ENCODE measurements around the gene SLC5A11. TPM values are rescaled to one million over a fixed set of nuclear protein-coding genes. Genes with fewer than 3 reads are reported as not detected.
"Not testable (repeated sequence)": the region's sequence is repeated elsewhere in the genome, so short reads cannot be mapped to it uniquely, and the experiment has no call there.

The SLC5A11 gene
- total RNA-seq, 3 donors from 2014 or later, result 0.11 to 1.7 (median 0.40) TPM

- H3K4me1 Mint-ChIP-seq (ENCODE audit: low read depth), result no peaks in the 10 kb centered on the region
- DNase-seq (no peak), ATAC-seq (no peak)
- no peaks in the 10 kb centered on the region for H3K36me3 Mint-ChIP-seq (ENCODE audit: insufficient read depth)
- H3K27me3 Mint-ChIP-seq (ENCODE audit: low read depth), result peaks cover 11% of the 10 kb centered on the region
- H3K4me3 Mint-ChIP-seq, result no peak overlapping the region
- H3K9me3 Mint-ChIP-seq, result peaks cover 19% of the 10 kb centered on the region
These were observed 15.7 kb downstream of the SLC5A11 start for GRCh38 chr16:24861461-24861860.

GRCh38 chr16:24863582-24864437 is 18.0 kb downstream of the SLC5A11 start:
- no peaks in the 10 kb centered on the region for H3K36me3 Mint-ChIP-seq (ENCODE audit: insufficient read depth)
- peaks cover 5% of the 10 kb centered on the region for H3K27me3 Mint-ChIP-seq (ENCODE audit: low read depth)
- peaks cover 19% of the 10 kb centered on the region for H3K9me3 Mint-ChIP-seq
- no peaks in the 10 kb centered on the region for H3K4me1 Mint-ChIP-seq (ENCODE audit: low read depth)
- ATAC-seq (no peak), DNase-seq (no peak)
- H3K4me3 Mint-ChIP-seq, result no peak overlapping the region

GRCh38 chr16:24869033-24869432 is 23.3 kb downstream of the SLC5A11 start:
- Mint-ChIP-seq H3K9me3 (peaks cover 10% of the 10 kb centered on the region), H3K27me3 (ENCODE audit: low read depth) (peaks cover 2% of the 10 kb centered on the region), H3K4me3 (no peak overlapping the region), H3K36me3 (ENCODE audit: insufficient read depth) (no peaks in the 10 kb centered on the region), H3K4me1 (ENCODE audit: low read depth) (no peaks in the 10 kb centered on the region)
- no peak for DNase-seq
- ATAC-seq, result no peak

GRCh38 chr16:24871891-24872290 is 26.1 kb downstream of the SLC5A11 start:
- Mint-ChIP-seq H3K27me3 (ENCODE audit: low read depth) (peaks cover 4% of the 10 kb centered on the region), H3K4me1 (ENCODE audit: low read depth) (no peaks in the 10 kb centered on the region), H3K9me3 (no peaks in the 10 kb centered on the region), H3K36me3 (ENCODE audit: insufficient read depth) (no peaks in the 10 kb centered on the region), H3K4me3 (no peak overlapping the region)
- ATAC-seq (no peak), DNase-seq (no peak)

GRCh38 chr16:24873028-24873427 is 27.3 kb downstream of the SLC5A11 start:
- no peaks in the 10 kb centered on the region for H3K9me3 Mint-ChIP-seq
- H3K4me1 Mint-ChIP-seq (ENCODE audit: low read depth), result no peaks in the 10 kb centered on the region
- no peak for ATAC-seq
- H3K27me3 Mint-ChIP-seq (ENCODE audit: low read depth), result peaks cover 2% of the 10 kb centered on the region
- DNase-seq, result no peak
- H3K36me3 Mint-ChIP-seq (ENCODE audit: insufficient read depth), result no peaks in the 10 kb centered on the region
- H3K4me3 Mint-ChIP-seq, result no peak overlapping the region

GRCh38 chr16:24875466-24875865 is 29.7 kb downstream of the SLC5A11 start:
- H3K9me3 Mint-ChIP-seq, result no peaks in the 10 kb centered on the region
- H3K36me3 Mint-ChIP-seq (ENCODE audit: insufficient read depth), result no peaks in the 10 kb centered on the region
- no peak for ATAC-seq
- no peak for DNase-seq
- no peak overlapping the region for H3K4me3 Mint-ChIP-seq
- peaks cover 2% of the 10 kb centered on the region for H3K27me3 Mint-ChIP-seq (ENCODE audit: low read depth)
- H3K4me1 Mint-ChIP-seq (ENCODE audit: low read depth), result no peaks in the 10 kb centered on the region

GRCh38 chr16:24876231-24876630 is 30.5 kb downstream of the SLC5A11 start:
- no peaks in the 10 kb centered on the region for H3K4me1 Mint-ChIP-seq (ENCODE audit: low read depth)
- H3K27me3 Mint-ChIP-seq (ENCODE audit: low read depth), result peaks cover 2% of the 10 kb centered on the region
- no peaks in the 10 kb centered on the region for H3K9me3 Mint-ChIP-seq
- no peak overlapping the region for H3K4me3 Mint-ChIP-seq
- ATAC-seq (no peak), DNase-seq (no peak)
- H3K36me3 Mint-ChIP-seq (ENCODE audit: insufficient read depth), result no peaks in the 10 kb centered on the region

- H3K27me3 Mint-ChIP-seq (ENCODE audit: low read depth), result peaks cover 2% of the 10 kb centered on the region
- ATAC-seq (no peak), DNase-seq (no peak)
- no peak overlapping the region for H3K4me3 Mint-ChIP-seq
- no peaks in the 10 kb centered on the region for H3K36me3 Mint-ChIP-seq (ENCODE audit: insufficient read depth)
- no peaks in the 10 kb centered on the region for H3K9me3 Mint-ChIP-seq
- H3K4me1 Mint-ChIP-seq (ENCODE audit: low read depth), result no peaks in the 10 kb centered on the region
These were observed 33.9 kb downstream of the SLC5A11 start for GRCh38 chr16:24879684-24880083.

- Mint-ChIP-seq H3K4me1 (ENCODE audit: low read depth) (no peaks in the 10 kb centered on the region), H3K9me3 (no peaks in the 10 kb centered on the region), H3K4me3 (no peak overlapping the region), H3K36me3 (ENCODE audit: insufficient read depth) (no peaks in the 10 kb centered on the region), H3K27me3 (ENCODE audit: low read depth) (peaks cover 2% of the 10 kb centered on the region)
- DNase-seq (no peak), ATAC-seq (no peak)
These were observed 38.0 kb downstream of the SLC5A11 start for GRCh38 chr16:24883714-24884151.

GRCh38 chr16:24887472-24887871 is 41.7 kb downstream of the SLC5A11 start:
- DNase-seq (no peak), ATAC-seq (no peak)
- Mint-ChIP-seq H3K4me1 (ENCODE audit: low read depth) (no peaks in the 10 kb centered on the region), H3K36me3 (ENCODE audit: insufficient read depth) (no peaks in the 10 kb centered on the region), H3K4me3 (no peak overlapping the region), H3K27me3 (ENCODE audit: low read depth) (peaks cover 7% of the 10 kb centered on the region), H3K9me3 (no peaks in the 10 kb centered on the region)

GRCh38 chr16:24890746-24891145 is 45.0 kb downstream of the SLC5A11 start:
- Mint-ChIP-seq H3K9me3 (no peaks in the 10 kb centered on the region), H3K4me1 (ENCODE audit: low read depth) (no peaks in the 10 kb centered on the region), H3K36me3 (ENCODE audit: insufficient read depth) (no peaks in the 10 kb centered on the region), H3K27me3 (ENCODE audit: low read depth) (peaks cover 8% of the 10 kb centered on the region), H3K4me3 (no peak overlapping the region)
- ATAC-seq (no peak), DNase-seq (no peak)

GRCh38 chr16:24896439-24896838 is 50.7 kb downstream of the SLC5A11 start:
- H3K4me3 Mint-ChIP-seq, result no peak overlapping the region
- peaks cover 5% of the 10 kb centered on the region for H3K27me3 Mint-ChIP-seq (ENCODE audit: low read depth)
- no peaks in the 10 kb centered on the region for H3K4me1 Mint-ChIP-seq (ENCODE audit: low read depth)
- no peak for DNase-seq
- H3K36me3 Mint-ChIP-seq (ENCODE audit: insufficient read depth), result no peaks in the 10 kb centered on the region
- ATAC-seq, result no peak
- H3K9me3 Mint-ChIP-seq, result no peaks in the 10 kb centered on the region

- not testable (repeated sequence) for H3K4me1 Mint-ChIP-seq (ENCODE audit: low read depth); H3K36me3 Mint-ChIP-seq (ENCODE audit: insufficient read depth); H3K4me3 Mint-ChIP-seq; DNase-seq; H3K9me3 Mint-ChIP-seq; ATAC-seq; H3K27me3 Mint-ChIP-seq (ENCODE audit: low read depth)
These were observed 51.8 kb downstream of the SLC5A11 start for GRCh38 chr16:24897522-24897921.

- ATAC-seq (no peak), DNase-seq (no peak)
- Mint-ChIP-seq H3K27me3 (ENCODE audit: low read depth) (peaks cover 5% of the 10 kb centered on the region), H3K36me3 (ENCODE audit: insufficient read depth) (no peaks in the 10 kb centered on the region), H3K4me3 (no peak overlapping the region), H3K9me3 (no peaks in the 10 kb centered on the region), H3K4me1 (ENCODE audit: low read depth) (no peaks in the 10 kb centered on the region)
These were observed 54.5 kb downstream of the SLC5A11 start for GRCh38 chr16:24900230-24900629.

- H3K4me3 Mint-ChIP-seq, result no peak overlapping the region
- DNase-seq (no peak), ATAC-seq (no peak)
- H3K4me1 Mint-ChIP-seq (ENCODE audit: low read depth), result no peaks in the 10 kb centered on the region
- H3K27me3 Mint-ChIP-seq (ENCODE audit: low read depth), result peaks cover 5% of the 10 kb centered on the region
- no peaks in the 10 kb centered on the region for H3K36me3 Mint-ChIP-seq (ENCODE audit: insufficient read depth)
- no peaks in the 10 kb centered on the region for H3K9me3 Mint-ChIP-seq
These were observed 60.5 kb downstream of the SLC5A11 start for GRCh38 chr16:24906199-24906808.

All from activated T-cell treated with anti-CD3 and anti-CD28 coated beads, Interleukin-2, amount 50 U/mL, for 4 hours (primary cell).